Cortex of kidney (tissue), 1 donor: ENCODE data around the gene MROH2B.

ENCODE experiments used
- DNase-seq: peaks from one replicate; lab custom pipeline; 2025; lab: John Stamatoyannopoulos, UW

Gene MROH2B

DNA sequence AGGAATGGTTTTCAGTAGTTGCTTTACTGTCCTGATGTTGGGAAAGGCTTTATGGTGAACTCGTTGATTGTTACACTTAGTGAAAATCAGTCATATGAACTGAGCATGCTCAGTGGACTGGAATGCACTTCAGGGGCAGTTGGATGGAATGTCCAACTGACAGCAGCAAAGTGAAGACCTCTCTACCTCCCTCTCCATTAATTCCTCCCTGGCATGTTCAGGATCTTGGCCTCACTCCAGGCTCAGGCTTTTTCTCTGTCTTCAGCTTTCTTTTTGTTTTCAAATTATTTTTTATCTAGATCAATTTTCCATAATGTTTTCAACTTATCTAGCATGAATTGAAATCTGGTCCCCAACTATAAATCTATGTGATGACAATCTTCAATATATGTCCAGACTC, at the start of gene MROH2B:
TSS of gene MROH2B (minus strand) at position 101 of the 400 bp plus-strand sequence. CDS start 490 bp downstream, outside the sequence.
- DNase-seq: no peak

DNA sequence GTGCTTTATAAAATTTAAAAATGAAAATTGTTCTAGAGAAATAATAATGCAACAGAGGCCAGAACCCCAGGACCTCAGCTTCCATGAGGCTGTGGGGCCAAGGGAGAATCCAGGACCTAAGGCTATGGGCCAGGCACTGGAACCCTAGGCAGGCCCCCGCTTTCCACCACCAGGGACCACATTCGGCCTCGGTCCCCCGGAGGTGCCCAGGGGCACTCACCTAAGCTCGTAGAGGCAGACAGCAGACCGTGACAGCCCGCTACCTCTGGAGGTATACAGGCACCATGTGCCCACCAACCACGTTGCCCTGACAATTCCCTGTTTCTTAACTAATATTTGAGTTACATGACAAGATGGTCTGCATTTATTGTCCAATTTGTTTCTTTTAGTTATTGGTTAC, 49.5 kb upstream of the MROH2B start:
- DNase-seq: no peak

DNA sequence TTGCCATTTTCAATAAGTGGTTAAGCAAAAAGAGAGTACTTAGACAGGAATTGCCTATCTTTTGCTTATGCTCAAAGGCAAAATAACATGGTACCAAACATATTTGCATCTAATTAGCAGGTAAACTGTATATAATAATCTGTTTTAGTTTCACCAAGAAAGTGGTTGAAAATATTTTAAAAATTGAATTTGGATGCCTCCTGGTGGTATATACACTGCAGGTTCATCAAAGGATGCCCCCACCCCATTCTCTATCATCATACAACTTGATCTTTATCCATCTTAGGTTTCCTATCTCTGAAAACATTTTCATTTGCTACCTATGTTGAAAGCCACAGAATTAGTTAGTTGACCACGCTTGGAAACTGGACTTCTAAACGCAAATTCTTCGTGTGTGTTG, 47.0 kb upstream of the MROH2B start:
- no peak for DNase-seq

DNA sequence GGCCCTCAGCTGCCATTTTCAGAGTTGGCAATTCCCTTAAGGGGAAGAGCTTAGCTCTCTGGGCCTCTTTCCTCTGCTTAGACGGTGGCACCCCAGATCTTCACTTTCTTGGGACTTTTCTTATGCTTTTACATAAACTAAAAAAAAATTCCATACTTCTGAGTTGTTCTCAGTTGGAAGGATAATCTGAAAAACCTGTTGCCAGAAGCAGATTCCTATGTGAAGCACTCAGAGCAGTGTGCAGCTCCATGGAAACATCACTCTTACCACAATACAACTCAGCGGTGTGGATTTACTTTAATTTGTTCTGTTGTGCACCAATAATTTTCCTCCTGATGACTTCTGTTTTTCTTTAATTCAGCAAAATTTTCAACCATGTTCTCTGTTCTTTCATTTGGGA, 44.1 kb upstream of the MROH2B start:
- DNase-seq: no peak

DNA sequence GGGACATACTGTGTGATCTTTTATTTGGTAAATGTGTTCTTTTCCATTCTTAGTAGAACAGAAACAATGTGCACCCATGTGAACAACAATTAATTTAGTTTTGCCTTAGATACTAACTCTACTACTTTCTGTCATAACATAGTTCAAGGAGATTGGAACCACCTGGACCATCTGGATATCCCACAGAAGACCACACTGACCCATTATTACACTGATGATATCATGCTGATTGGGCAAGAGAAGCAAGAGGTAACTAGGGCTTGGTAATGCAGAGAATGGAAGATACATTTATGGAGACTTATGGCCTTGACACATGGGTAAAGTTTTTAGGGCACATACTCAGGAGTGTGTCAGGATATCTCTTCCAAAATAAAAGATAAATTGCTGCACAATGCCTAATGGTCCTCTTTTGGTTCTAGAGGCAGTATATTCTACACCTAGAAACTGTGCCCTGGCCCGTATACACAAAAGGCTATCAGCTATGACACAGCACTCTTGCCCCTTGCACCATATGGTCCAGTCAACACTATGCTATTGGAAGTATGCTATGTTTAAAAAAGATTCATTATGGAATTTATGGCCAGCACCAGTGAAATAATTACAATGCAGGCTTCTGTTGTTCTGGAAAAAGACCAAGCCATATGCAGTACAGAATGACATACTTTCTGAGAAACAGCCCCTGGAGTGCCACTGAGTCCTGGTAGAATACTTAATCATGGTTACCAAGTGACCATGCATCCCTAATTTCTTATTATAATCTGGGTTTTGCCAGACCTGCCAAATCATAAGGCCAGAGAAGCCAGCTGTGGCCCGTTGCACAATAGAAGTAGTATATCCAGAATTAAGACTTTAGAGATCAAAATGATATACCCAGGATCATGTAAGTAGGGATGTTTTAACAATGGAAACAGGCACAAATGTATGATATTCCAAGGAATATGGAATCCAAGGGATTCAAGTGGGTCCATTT, 41.6 kb upstream of the MROH2B start:
- no peak for DNase-seq

DNA sequence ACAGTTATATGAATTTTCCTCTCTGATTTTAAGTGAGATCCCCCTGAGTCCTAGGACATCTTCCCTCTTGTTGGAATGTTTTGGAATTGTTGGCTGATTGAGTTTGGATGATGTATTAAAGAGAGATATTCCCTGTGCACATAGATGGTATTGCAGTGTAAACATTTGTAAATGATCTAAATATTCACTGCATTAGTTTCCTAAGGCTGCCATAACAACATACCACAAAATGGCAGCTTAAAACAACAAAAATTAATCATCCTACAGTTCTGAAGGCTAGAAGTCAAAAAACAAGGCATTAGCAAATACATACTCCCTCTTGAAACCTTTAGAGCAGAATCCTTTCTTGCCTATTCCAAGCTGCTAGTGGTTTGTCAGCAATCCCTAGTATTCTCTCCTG, 38.0 kb upstream of the MROH2B start:
- no peak for DNase-seq

DNA sequence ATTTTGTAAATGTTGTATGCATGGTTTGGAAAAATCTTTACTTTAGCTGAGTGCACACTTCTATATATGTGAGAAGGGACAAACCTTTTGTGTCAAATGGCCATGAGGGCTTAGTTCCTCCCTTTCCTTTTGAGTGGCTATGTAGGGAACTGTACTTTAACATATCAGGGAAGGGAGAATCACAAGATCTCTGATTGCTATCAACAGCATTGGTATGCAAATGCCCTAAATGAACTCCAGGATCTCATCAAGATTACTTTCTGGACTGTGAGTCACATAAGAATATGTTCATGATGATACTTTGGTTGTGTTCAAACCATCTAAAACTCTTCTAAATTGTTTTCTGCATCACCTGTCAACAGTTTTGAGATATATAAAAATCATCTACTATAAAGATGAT, 31.2 kb upstream of the MROH2B start:
- no peak for DNase-seq

DNA sequence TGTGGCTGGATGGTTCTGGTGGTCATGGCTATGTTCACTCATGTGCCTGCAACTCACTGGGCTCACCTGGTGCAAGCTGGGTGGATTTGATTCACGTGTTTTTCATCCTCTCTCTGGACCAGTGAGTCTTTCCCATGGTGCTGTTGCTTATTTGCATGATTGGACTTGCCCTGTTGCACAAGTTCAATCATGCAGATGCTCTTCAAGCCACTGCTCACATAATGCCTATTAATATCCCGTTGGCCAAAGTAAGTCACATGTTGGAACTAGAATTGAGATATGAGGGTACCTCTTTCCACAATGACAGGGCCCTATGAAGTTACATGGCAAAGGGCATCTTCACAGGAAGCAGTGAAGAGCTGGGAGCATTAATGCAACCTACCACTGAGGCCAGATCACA, 26.5 kb upstream of the MROH2B start:
- DNase-seq: no peak

DNA sequence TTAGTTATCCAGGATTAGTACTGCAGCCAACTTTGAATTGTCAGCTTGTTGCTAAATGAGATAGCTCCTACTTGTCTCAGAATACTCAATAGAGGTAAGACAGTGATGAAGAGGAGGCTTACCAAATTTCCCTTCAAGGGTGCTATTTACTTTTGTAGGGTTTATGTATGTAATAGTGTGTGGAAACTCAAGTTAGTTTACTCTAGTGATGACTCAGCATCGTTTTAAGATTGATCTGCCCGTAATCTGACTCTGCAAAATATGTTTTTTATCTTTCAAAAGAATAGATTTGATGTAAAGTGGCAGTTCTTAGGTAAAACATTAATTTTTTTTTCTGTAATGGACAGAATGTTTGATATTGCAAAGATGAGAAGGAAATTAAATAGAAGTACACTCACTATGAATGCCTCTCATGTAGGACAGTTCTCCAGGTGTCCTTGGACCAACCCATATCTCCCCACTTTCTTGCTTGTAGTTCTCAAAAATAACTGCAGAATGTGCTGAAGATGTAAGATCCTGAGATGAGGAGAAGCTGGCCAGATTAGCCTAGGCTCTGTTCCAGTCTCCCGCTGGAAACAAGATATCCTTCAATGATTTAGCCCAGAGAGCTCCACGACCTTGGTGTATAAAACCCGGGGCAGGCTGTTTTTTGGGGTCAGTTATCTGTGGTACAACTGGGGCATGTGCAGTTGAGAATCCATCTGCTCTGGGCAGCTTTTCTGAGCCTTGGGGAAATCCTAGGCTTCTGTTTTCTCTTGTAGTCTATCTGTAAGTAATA, 24.4 kb upstream of the MROH2B start:
- no peak for DNase-seq

DNA sequence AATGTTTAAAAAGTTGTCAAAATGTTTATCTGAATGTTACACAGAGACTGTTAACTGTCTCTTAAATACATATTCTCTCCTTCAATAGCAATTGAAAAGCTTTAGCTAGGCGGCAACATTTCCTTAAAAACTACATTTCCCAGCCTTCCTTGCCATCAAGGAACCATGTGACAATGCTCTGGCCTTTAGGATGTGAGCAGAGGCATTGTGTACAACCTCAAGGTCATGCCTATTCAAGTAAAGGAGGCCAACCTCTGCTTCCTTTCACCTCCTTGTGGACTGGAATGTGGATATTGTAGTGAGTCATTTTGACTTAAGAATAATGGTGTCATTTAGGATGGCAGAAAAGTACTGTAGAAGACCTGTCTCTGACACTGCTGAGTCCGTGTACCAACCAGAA, 23.7 kb upstream of the MROH2B start:
- DNase-seq: no peak

DNA sequence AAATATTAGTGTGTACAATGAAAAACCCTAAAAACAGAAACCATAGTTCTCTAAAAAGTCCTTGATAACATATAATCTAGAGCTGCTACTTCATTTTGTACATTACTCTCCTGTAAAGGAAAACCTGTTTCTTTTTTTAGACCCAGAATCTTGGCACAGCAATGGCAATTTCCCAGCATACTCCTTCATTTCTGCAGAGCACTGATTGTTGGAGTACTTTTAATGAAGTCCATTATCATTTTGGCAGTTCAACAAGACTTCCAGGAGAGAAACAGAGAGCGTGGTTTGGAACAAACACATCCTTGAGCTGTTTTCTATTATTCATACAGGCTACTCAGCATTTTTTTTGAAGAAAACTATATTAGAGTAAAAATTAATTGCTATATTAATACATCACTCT, 22.7 kb upstream of the MROH2B start:
- no peak for DNase-seq

DNA sequence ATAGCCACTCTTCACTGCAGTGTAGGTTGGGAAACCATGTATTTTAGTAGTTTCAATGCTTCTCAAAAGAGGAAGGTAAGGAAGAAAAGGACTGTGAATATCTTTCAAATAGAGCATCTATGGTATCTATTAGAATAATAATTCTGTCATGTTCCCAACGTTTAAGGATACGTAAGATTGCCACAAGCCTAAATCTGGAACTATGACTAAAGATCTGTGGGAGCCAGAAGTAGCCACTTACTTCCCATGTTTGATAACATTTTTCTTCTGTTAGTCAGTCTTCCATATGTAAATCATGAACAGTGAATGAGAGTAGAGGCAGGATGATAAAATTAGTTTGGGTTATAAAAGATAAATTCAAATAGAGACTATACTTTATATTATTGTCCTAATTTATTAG, 16.3 kb upstream of the MROH2B start:
- no peak for DNase-seq

DNA sequence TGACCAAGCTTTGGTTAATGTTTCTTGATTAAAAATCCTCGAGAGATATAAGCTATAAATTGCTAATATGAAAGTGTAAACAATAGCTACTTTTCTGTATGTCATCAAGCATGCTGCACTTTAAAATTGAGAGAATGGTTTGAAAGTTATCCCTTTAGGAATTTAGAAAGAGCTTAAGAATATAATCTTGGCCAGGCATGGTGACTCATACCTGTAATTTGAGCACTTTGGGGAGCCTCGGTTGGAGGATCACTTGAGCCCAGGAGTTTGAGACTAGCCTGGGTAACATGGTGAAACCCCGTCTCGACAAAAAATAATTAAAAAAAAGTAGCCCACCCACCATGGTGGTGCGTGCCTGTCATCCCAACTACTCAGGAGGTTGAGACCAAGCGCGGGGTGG, 12.2 kb upstream of the MROH2B start:
- no peak for DNase-seq

DNA sequence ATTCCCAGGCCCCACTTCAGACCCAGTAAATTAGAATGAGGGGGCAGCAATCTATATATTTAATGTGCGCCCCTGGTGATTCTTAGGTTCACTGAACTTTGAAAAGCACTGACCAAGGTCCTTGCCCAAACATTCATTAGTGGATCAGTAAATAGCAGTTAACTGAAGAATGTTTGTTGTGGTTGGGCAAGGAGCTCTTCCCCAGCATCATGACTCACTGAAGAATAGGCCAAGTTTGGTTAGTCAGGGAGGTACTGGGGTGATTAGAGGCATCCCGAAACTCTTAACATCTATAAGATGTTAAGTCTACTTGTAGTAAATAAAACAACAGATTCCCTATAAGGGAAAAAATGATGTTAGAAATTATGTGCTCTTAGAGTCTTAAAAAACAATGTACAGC, 833 bp upstream of the MROH2B start:
- no peak for DNase-seq

DNA sequence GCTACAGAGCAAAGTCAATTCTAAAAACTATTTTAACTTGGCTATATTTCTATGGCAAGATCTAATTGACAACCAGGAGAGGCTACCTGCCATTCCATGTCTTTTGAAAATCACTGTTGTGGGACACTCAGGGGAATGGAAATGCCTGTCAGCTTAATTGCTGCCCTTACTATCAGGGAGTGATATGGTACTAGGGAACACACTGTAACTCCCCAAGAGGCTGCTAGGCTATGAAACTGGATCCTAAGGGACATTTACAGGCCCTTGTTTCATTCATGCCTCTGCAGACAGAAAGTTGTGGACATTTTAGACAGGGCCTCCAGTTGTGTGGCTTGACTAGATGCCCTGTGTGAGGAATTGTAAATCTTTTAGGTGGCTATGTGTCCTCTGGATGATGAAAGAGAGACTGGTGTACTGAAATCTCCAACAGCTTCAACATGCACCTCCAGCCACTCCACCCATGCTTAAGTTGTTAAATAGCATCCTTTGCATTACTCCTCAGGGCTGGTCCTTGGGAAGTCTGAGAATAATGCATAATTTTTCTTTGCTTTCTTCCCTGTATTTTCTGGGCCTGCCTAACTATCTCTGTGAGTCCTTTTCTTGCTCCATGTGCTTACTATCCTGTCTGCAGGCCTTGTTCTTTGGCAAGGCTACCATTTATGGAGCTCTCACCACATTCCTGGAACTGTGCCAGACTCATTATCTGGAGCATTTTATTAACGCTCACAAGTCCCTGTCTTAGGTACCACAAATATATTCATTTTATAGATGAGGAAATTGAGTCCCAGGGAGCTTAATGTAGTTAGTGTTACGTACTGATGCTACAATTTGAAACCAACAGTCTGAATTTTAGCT, 3.2 kb downstream of the MROH2B start:
- DNase-seq: no peak

DNA sequence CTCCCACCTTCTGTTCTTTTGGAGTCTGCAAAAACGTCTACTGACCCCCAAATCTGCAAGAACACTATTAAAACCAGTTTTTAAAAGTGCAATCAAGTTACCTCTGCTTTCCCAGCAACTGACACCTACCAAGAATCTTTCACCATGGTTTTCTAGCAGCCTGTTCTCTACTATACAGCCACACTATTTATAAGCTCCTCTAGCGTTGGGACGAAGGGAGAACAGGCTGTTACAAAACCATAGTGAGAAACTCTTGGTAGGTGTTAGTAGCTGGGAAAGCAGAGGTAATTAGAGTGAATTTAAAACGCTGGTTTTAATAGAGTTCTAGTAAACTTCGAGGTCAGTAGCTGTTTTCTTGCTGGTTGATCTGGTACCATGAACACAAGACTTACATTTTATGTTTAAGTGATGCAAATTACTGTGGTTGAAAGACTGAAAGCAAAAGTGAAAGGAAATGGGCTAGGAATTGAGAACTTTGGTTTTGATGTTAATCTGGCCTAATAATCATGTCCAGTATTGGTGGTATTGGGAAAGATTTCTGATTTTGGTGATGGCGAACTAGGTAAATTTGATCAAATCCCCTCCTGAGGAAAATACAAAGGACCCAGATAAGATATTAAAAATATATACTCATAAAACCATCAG, 5.3 kb downstream of the MROH2B start:
- no peak for DNase-seq

DNA sequence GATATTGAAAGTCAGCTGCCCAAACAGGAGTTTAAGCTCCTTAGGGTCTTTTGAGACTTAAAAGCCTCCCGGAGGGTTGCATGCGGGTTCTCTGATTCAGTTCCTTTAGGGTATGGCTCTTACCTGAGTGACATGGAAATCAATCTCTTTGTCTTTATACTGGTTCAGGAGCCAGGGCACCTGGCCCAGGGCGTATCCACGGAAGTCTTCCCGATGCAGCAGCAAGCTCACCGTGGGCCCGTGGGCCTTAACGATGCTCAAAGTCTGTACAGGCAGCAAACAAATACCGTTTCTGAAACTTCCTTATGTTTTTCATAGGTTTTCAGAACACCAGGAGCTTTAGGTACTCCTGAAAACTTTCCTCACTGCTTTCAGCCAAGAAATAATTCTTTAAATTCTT, 13.2 kb downstream of the MROH2B start:
- no peak for DNase-seq

DNA sequence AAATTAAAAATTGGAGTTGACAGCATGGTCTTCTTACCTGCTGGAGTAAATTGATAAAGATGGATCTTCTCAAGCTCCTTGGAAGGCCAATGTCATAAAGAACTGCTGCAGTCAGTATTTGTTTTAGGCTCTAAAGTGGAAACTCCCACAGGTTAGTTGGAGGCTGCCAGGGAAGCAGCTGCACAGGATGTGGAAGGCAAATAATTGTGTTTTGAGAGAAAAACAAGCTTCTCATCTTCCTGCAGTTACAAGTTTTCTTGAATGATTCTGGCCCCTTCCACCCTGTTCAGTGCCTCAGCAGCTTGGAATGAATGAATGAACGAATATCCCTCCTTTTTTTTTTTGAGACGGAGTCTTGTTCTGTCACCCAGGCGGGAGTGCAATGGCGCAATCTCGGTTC, 13.9 kb downstream of the MROH2B start:
- DNase-seq: no peak

DNA sequence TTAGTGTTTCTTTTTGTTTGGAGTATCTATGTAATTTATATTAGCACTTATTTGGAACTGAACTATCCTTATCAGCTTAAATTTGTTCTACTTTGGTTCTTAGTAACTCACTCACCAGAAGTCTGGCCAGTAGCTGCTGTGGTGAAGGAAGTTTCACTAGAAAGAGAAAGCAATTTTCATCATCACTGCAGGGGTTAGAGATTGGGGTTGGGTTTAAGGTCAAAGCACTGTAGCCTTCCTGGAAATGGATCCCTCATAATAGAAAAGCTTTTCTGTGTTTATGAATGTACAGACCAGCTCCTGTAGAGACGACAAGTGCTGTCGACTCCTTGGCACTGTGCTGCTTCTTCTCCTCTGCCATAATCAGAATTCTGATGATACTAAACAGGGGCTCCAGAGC, 22.2 kb downstream of the MROH2B start:
- no peak for DNase-seq

DNA sequence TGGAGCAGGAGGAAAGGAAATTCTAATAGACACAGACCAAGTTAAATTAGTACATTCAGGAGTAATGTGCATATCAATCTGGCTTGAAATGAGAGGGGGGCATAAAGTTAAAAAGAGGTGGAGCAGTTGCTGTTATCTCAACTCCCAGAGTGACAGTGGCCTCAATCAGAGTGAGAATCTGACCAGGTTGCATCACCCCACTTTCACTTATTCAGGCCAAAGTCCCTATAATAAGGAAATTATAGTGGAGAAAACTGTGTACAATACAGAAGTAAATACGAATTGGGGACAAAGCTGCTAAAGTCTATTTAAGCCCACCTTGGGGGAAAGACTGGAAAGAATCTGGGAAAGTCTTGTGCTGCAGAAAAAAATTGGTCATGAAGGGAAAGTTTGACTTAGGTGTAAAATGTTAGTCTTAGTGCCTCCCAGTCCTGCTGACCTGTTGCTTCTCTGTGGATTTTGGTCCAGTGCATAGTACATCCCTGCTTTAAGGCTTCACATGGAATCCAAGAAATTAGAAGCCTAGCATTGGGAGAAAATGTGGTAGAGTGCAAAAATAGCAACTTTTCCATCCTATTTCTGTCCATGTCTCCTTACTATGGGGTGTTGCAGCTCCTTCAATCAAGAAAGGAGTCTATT, 27.9 kb downstream of the MROH2B start:
- no peak for DNase-seq

DNA sequence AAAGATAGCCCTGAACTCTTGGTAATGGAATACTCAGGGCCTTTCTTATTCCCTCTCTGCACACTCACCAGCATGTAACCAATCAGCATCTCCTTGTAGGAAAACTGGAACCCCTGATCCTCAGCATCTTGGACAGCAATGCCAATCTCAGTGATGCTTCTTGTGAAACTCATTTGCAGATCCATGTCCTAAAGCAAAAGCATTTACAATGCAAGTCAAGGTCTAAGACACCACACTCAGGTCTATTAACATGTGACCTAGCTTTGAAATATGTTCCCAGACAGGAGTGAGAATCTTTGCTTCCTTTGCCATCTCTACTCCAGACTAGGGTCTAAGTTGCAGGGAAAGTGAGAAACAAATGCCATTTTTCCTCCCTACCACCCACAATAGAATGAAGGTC, 38.2 kb downstream of the MROH2B start:
- DNase-seq: no peak
